Stimulated activated effector memory CD8-positive, alpha-beta T cell treated with anti-CD3 and anti-CD28 coated beads, Interleukin-12 subunit alpha, Interleukin-12 subunit beta, amount 100 ng/mL, for 72 hours (primary cell): ENCODE measurements around the gene PPM1N.
A peak's percentile ranks its signal among the peaks of the same experiment; 100 is the strongest.
"Not testable (repeated sequence)": the region's sequence is repeated elsewhere in the genome, so short reads cannot be mapped to it uniquely, and the experiment has no call there.

Experiments used
- ATAC-seq: fragments of 150-1000 bp; cut with Tn5 transposase; 2 replicates; pipeline ENCODE4 v1.10.0; 2021
- DNase-seq, 2 donors: peaks; one replicate each; pipeline ENCODE4 v3.0.0; 2021 to 2022; ENCODE audit warnings: low spot score in 2 of 2
- H3K27ac Mint-ChIP-seq: one replicate; pipeline ENCODE4 v1.8.0; 2022; ENCODE audit warnings: mild to moderate bottlenecking, mixed read lengths
- H3K36me3 Mint-ChIP-seq: one replicate; pipeline ENCODE4 v1.8.0; 2022; ENCODE audit warnings: mild to moderate bottlenecking, mixed read lengths
- H3K4me1 Mint-ChIP-seq: one replicate; pipeline ENCODE4 v1.8.0; 2022; ENCODE audit warnings: mixed read lengths
- H3K4me3 Mint-ChIP-seq: one replicate; pipeline ENCODE4 v1.8.0; 2022; ENCODE audit warnings: mild to moderate bottlenecking, mixed read lengths
- H3K9me3 Mint-ChIP-seq: one replicate; pipeline ENCODE4 v1.8.0; 2022; ENCODE audit warnings: mixed read lengths

PPM1N gene

GRCh38 chr19:45508417-45508860, 10.2 kb downstream of the PPM1N start:
- peak in 1 of 2 donors; percentile 74 for DNase-seq
- no peak for ATAC-seq
- Mint-ChIP-seq H3K9me3 (no peaks in the 10 kb centered on the region), H3K4me3 (peak overlapping the region; percentile 98), H3K4me1 (peaks cover 36% of the 10 kb centered on the region), H3K27ac (peak overlapping the region; percentile 94), H3K36me3 (peaks cover 56% of the 10 kb centered on the region)

GRCh38 chr19:45508861-45509691, 10.8 kb downstream of the PPM1N start:
- peak; percentile 1 for ATAC-seq
- DNase-seq: peak in 1 of 2 donors; percentile 78
- Mint-ChIP-seq H3K27ac (peak overlapping the region; percentile 94), H3K4me3 (peak overlapping the region; percentile 98), H3K4me1 (peaks cover 42% of the 10 kb centered on the region), H3K36me3 (peaks cover 62% of the 10 kb centered on the region), H3K9me3 (no peaks in the 10 kb centered on the region)

- H3K36me3 Mint-ChIP-seq: peaks cover 66% of the 10 kb centered on the region
- DNase-seq: no peak
- no peaks in the 10 kb centered on the region for H3K9me3 Mint-ChIP-seq
- H3K4me3 Mint-ChIP-seq: peak overlapping the region; percentile 98
- peaks cover 46% of the 10 kb centered on the region for H3K4me1 Mint-ChIP-seq
- H3K27ac Mint-ChIP-seq: peak overlapping the region; percentile 94
- no peak for ATAC-seq
These were observed 11.4 kb downstream of the PPM1N start for GRCh38 chr19:45509692-45510015.

GRCh38 chr19:45510352-45510751, 12.1 kb downstream of the PPM1N start:
- not testable (repeated sequence) for ATAC-seq, DNase-seq, H3K9me3 Mint-ChIP-seq
- peak overlapping the region; percentile 98 for H3K4me3 Mint-ChIP-seq
- H3K27ac Mint-ChIP-seq: peak overlapping the region; percentile 94
- H3K36me3 Mint-ChIP-seq: peaks cover 73% of the 10 kb centered on the region
- H3K4me1 Mint-ChIP-seq: peaks cover 52% of the 10 kb centered on the region

- H3K4me3 Mint-ChIP-seq: peak overlapping the region; percentile 98
- no peaks in the 10 kb centered on the region for H3K9me3 Mint-ChIP-seq
- peaks cover 55% of the 10 kb centered on the region for H3K4me1 Mint-ChIP-seq
- ATAC-seq: no peak
- DNase-seq: no peak
- H3K27ac Mint-ChIP-seq: peak overlapping the region; percentile 94
- H3K36me3 Mint-ChIP-seq: peaks cover 81% of the 10 kb centered on the region
These were observed 12.8 kb downstream of the PPM1N start for GRCh38 chr19:45511074-45511473.

GRCh38 chr19:45512881-45513483, 14.7 kb downstream of the PPM1N start:
- ATAC-seq (no peak), DNase-seq (no peak)
- peaks cover 69% of the 10 kb centered on the region for H3K4me1 Mint-ChIP-seq
- peak overlapping the region; percentile 94 for H3K27ac Mint-ChIP-seq
- peaks cover 92% of the 10 kb centered on the region for H3K36me3 Mint-ChIP-seq
- H3K4me3 Mint-ChIP-seq: peak overlapping the region; percentile 65
- H3K9me3 Mint-ChIP-seq: no peaks in the 10 kb centered on the region

- ATAC-seq (peak; percentile 58), DNase-seq (peak in 1 of 2 donors; percentile 55)
- H3K4me1 Mint-ChIP-seq: peaks cover 67% of the 10 kb centered on the region
- H3K4me3 Mint-ChIP-seq: peak overlapping the region; percentile 65
- peak overlapping the region; percentile 94 for H3K27ac Mint-ChIP-seq
- peaks cover 98% of the 10 kb centered on the region for H3K36me3 Mint-ChIP-seq
- no peaks in the 10 kb centered on the region for H3K9me3 Mint-ChIP-seq
These were observed 16.3 kb downstream of the PPM1N start for GRCh38 chr19:45514376-45515051.

GRCh38 chr19:45515081-45515624, 16.9 kb downstream of the PPM1N start:
- peak overlapping the region; percentile 65 for H3K4me3 Mint-ChIP-seq
- H3K36me3 Mint-ChIP-seq: peaks cover 98% of the 10 kb centered on the region
- DNase-seq: peak in 1 of 2 donors; percentile 74
- ATAC-seq: peak; percentile 65
- no peaks in the 10 kb centered on the region for H3K9me3 Mint-ChIP-seq
- peak overlapping the region; percentile 94 for H3K27ac Mint-ChIP-seq
- H3K4me1 Mint-ChIP-seq: peaks cover 61% of the 10 kb centered on the region

- DNase-seq (no peak), ATAC-seq (peak; percentile 27)
- peak overlapping the region; percentile 94 for H3K27ac Mint-ChIP-seq
- H3K4me1 Mint-ChIP-seq: peaks cover 55% of the 10 kb centered on the region
- no peaks in the 10 kb centered on the region for H3K9me3 Mint-ChIP-seq
- peaks cover 98% of the 10 kb centered on the region for H3K36me3 Mint-ChIP-seq
- peak overlapping the region; percentile 65 for H3K4me3 Mint-ChIP-seq
These were observed 17.7 kb downstream of the PPM1N start for GRCh38 chr19:45515807-45516401.

- H3K36me3 Mint-ChIP-seq: peaks cover 98% of the 10 kb centered on the region
- H3K9me3 Mint-ChIP-seq: no peaks in the 10 kb centered on the region
- no peak overlapping the region for H3K4me3 Mint-ChIP-seq
- ATAC-seq (no peak), DNase-seq (no peak)
- peak overlapping the region; percentile 94 for H3K27ac Mint-ChIP-seq
- H3K4me1 Mint-ChIP-seq: peaks cover 50% of the 10 kb centered on the region
These were observed 19.0 kb downstream of the PPM1N start for GRCh38 chr19:45517238-45517637.

GRCh38 chr19:45517641-45518468, 19.6 kb downstream of the PPM1N start:
- H3K9me3 Mint-ChIP-seq: no peaks in the 10 kb centered on the region
- no peak overlapping the region for H3K4me3 Mint-ChIP-seq
- H3K27ac Mint-ChIP-seq: peak overlapping the region; percentile 94
- no peak for ATAC-seq
- H3K36me3 Mint-ChIP-seq: peaks cover 98% of the 10 kb centered on the region
- no peak for DNase-seq
- H3K4me1 Mint-ChIP-seq: peaks cover 45% of the 10 kb centered on the region

GRCh38 chr19:45518469-45518826, 20.2 kb downstream of the PPM1N start:
- Mint-ChIP-seq H3K36me3 (peaks cover 98% of the 10 kb centered on the region), H3K4me3 (no peak overlapping the region), H3K9me3 (no peaks in the 10 kb centered on the region), H3K27ac (no peak overlapping the region), H3K4me1 (peaks cover 42% of the 10 kb centered on the region)
- no peak for ATAC-seq
- DNase-seq: no peak

GRCh38 chr19:45522010-45522941, 24.0 kb downstream of the PPM1N start:
- Mint-ChIP-seq H3K27ac (no peak overlapping the region), H3K4me3 (no peak overlapping the region), H3K9me3 (no peaks in the 10 kb centered on the region), H3K4me1 (peaks cover 13% of the 10 kb centered on the region), H3K36me3 (peaks cover 100% of the 10 kb centered on the region)
- no peak for DNase-seq
- ATAC-seq: no peak
